Measurements from ENCODE around the gene IQGAP2. TPM values are rescaled to one million over a fixed set of nuclear protein-coding genes. Genes with fewer than 3 reads are reported as not detected.

IQGAP2 gene
- total RNA-seq, 6 donors from 2014 or later = 24.3 to 57.6 (median 28.9) TPM

DNA sequence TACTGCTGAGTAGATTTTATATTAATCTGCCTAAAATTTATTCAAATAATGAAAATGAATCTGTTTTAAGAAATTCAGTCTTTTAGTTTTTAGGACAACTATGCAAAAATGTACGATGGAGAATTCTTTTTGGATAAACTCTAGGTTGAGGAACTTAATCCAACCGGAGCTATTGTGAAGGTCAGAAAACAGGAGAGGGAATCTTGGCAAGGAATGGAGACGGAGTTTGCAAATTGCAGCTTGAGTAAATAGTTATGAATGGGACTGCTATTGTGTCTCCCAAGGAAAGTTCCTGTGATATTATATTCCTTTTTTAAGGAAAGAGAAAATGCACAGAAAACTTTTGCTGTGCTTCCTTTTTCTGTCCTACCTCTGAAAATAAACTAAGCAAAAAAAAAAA, 67.9 kb downstream of the IQGAP2 start:
- TF ChIP-seq POLR2A (IDR thresholded peaks at IDR 0.05) (no peak), POLR2AphosphoS5 (IDR thresholded peaks at IDR 0.05) (no peak), EP300 (IDR thresholded peaks at IDR 0.05) (no peak)
- TF ChIP-seq, protein P1, sequence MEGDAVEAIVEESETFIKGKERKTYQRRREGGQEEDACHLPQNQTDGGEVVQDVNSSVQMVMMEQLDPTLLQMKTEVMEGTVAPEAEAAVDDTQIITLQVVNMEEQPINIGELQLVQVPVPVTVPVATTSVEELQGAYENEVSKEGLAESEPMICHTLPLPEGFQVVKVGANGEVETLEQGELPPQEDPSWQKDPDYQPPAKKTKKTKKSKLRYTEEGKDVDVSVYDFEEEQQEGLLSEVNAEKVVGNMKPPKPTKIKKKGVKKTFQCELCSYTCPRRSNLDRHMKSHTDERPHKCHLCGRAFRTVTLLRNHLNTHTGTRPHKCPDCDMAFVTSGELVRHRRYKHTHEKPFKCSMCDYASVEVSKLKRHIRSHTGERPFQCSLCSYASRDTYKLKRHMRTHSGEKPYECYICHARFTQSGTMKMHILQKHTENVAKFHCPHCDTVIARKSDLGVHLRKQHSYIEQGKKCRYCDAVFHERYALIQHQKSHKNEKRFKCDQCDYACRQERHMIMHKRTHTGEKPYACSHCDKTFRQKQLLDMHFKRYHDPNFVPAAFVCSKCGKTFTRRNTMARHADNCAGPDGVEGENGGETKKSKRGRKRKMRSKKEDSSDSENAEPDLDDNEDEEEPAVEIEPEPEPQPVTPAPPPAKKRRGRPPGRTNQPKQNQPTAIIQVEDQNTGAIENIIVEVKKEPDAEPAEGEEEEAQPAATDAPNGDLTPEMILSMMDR (IDR thresholded peaks at IDR 0.05) = no peak
- DNase-seq (no peak), ATAC-seq (ENCODE audit: low FRiP score in 2 of 2) (no peak)
- peaks cover 0 to 5% (median 2%) of the 10 kb centered on the region in 4 donors for H3K4me1 ChIP-seq
- H3K9me3 ChIP-seq = no peaks in the 10 kb centered on the region
- H3K4me3 ChIP-seq = no peak overlapping the region
- no peaks in the 10 kb centered on the region for H3K27me3 ChIP-seq
- no peak overlapping the region for H3K27ac ChIP-seq
- 41 to 54% methylated on average over 3 of the region's 3 CpGs for WGBS, 2 donors
- H3K36me3 ChIP-seq = no peaks in the 10 kb centered on the region

DNA sequence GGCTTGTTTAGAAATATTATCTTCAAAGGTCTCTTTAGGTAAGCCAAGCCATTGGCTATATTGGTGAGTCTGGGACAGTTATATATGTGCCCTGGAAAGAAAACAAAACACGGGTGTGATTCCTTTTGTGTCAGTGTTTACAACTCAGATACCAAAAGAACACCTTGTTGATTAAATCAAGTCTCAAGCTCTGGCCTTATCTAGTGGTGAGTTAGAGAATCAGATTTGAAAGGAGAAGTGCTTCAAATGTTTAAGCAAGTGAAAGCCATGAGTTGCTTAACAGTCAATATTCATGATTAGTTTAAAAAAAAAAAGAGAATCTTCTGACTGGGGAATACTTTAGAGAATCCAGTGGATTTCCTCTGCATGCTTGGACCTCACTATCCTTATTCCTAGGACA, 68.3 kb downstream of the IQGAP2 start:
- ATAC-seq (ENCODE audit: low FRiP score in 2 of 2) = no peak
- H3K4me3 ChIP-seq = no peak overlapping the region
- H3K4me1 ChIP-seq = peaks cover 0 to 5% (median 2%) of the 10 kb centered on the region in 4 donors
- H3K27ac ChIP-seq = no peak overlapping the region
- H3K36me3 ChIP-seq = no peaks in the 10 kb centered on the region
- H3K9me3 ChIP-seq = no peaks in the 10 kb centered on the region
- 32 to 41% methylated on average over 1 of the region's 1 CpG for WGBS, 2 donors
- TF ChIP-seq POLR2AphosphoS5 (IDR thresholded peaks at IDR 0.05) (no peak), POLR2A (IDR thresholded peaks at IDR 0.05) (no peak), EP300 (IDR thresholded peaks at IDR 0.05) (no peak)
- TF ChIP-seq, protein P1 (IDR thresholded peaks at IDR 0.05) = no peak
- H3K27me3 ChIP-seq = no peaks in the 10 kb centered on the region
- no peak for DNase-seq

DNA sequence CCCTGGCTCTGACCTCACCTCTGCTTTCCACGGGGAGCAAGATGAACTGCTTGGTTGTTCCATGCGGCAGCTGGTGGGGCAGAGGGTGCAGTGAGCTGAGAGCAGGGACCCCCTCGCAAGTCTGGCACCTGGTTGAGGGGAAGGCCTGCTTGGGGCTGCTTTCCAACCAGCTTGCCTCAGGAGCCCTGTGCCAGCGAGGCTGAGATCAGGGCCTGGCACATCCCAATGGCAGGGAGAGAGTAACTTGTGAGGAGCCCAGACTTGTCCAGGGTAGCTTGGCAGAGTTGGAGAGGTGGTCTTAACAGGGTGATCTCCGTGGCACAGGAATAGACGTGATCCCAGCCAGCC, 68.9 kb downstream of the IQGAP2 start:
- no peak overlapping the region for H3K27ac ChIP-seq
- ATAC-seq (ENCODE audit: low FRiP score in 2 of 2) (no peak), DNase-seq (peak in 1 of 2 donors; percentile 22)
- no peaks in the 10 kb centered on the region for H3K36me3 ChIP-seq
- no peak for TF ChIP-seq POLR2A (IDR thresholded peaks at IDR 0.05)
- TF ChIP-seq POLR2AphosphoS5 (IDR thresholded peaks at IDR 0.05) = no peak
- TF ChIP-seq EP300 (IDR thresholded peaks at IDR 0.05) = no peak
- TF ChIP-seq, protein P1 (IDR thresholded peaks at IDR 0.05) = no peak
- H3K4me1 ChIP-seq = peaks cover 0 to 5% (median 2%) of the 10 kb centered on the region in 4 donors
- H3K4me3 ChIP-seq = no peak overlapping the region
- no peaks in the 10 kb centered on the region for H3K27me3 ChIP-seq
- WGBS, 2 donors = 74 to 79% methylated on average over 5 to 6 of the region's 6 CpGs
- H3K9me3 ChIP-seq = no peaks in the 10 kb centered on the region

DNA sequence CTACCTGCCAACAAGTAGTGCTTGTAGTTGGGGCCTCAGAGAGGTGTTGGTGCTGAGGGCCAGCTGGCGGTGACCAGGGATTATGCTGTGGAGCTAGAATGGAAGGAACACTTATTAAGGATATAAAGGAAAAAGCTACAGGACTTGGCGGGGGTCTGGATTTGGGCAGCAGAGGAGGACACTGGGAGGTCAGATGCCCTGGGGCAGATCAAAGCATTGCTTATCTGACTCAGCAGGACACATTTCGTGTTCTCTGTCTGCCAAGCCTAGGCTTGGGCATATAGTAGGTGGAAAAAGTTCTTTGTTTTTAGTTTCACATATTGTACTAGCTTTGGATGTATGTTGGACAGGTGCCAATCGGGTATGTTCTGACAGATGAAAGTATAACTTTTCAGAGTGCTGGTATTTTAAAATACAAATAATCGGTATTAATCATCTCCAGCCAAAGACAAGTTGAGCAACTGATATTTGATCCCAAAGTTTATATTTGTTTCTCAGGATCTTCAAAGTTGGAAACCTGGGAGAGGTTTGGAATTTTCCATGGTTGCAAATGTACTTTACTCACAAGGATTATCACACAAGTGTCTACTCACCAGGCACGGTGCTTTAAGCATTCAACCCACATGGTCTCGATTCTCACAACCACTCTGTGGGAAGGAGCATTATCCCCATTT, 69.4 kb downstream of the IQGAP2 start:
- no peak for TF ChIP-seq POLR2A (IDR thresholded peaks at IDR 0.05)
- TF ChIP-seq, protein P1 (IDR thresholded peaks at IDR 0.05) = no peak
- no peak for TF ChIP-seq EP300 (IDR thresholded peaks at IDR 0.05)
- no peak for TF ChIP-seq POLR2AphosphoS5 (IDR thresholded peaks at IDR 0.05)
- Histone ChIP-seq H3K36me3 (no peaks in the 10 kb centered on the region), H3K4me3 (no peak overlapping the region), H3K27ac (no peak overlapping the region), H3K27me3 (no peaks in the 10 kb centered on the region), H3K9me3 (no peaks in the 10 kb centered on the region), H3K4me1 (peaks cover 0 to 5% (median 2%) of the 10 kb centered on the region in 4 donors)
- WGBS, 2 donors = 86 to 89% methylated on average over 7 of the region's 7 CpGs
- DNase-seq (no peak), ATAC-seq (ENCODE audit: low FRiP score in 2 of 2) (no peak)

DNA sequence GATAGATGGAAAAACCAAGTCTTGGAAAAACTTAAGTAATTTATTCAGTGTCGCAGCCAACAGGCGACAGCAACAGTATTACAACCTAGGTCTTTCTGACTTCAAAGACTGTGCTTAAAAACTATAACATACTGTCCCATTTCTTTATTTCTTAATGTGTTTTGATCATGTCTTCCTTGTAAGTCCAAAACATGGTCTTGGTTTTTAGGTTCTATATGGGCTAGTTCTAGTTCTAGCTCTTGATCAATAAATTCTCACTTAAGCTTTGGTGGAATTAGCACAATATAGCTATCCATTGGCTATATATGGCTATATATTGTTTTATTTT, 69.9 kb downstream of the IQGAP2 start:
- 90 to 92% methylated on average over 2 of the region's 2 CpGs for WGBS, 2 donors
- ATAC-seq (ENCODE audit: low FRiP score in 2 of 2) = no peak

More for the DNA sequence above, 69.9 kb downstream of the IQGAP2 start:
- Histone ChIP-seq H3K4me1 (peaks cover 0 to 5% (median 2%) of the 10 kb centered on the region in 4 donors), H3K4me3 (no peak overlapping the region), H3K27ac (no peak overlapping the region), H3K27me3 (no peaks in the 10 kb centered on the region), H3K9me3 (no peaks in the 10 kb centered on the region), H3K36me3 (no peaks in the 10 kb centered on the region)
- TF ChIP-seq POLR2A (IDR thresholded peaks at IDR 0.05) = no peak
- no peak for TF ChIP-seq EP300 (IDR thresholded peaks at IDR 0.05)
- TF ChIP-seq, protein P1 (IDR thresholded peaks at IDR 0.05) = no peak
- no peak for TF ChIP-seq POLR2AphosphoS5 (IDR thresholded peaks at IDR 0.05)
- no peak for DNase-seq
